Kidney (tissue), 14 donors: ENCODE measurements around the gene TMEM200C. TPM values are rescaled to one million over a fixed set of nuclear protein-coding genes. Genes with fewer than 3 reads are reported as not detected.

Experiments used
- DNase-seq, 5 donors: peaks; one replicate each; pipeline ENCODE4 v3.0.0-alpha.2; 2013 to 2020
- FAIRE-seq: peaks from 2 replicates; lab custom pipeline; 2012; peaks lifted over from hg19 to GRCh38; lab: Jason Lieb, UNC
- H3K27ac ChIP-seq, 2 donors: one replicate each; pipeline ENCODE4 v1.7.0; 2013; ENCODE audit warnings: low read depth in 2 of 2, low read length in 2 of 2, inconsistent platforms in 1 of 2
- H3K27me3 ChIP-seq: one replicate; pipeline ENCODE4 v1.7.1; 2013; ENCODE audit warnings: low read length, inconsistent platforms; ENCODE audit not compliant: control insufficient read depth, insufficient read depth
- H3K36me3 ChIP-seq, 3 donors: one replicate each; pipeline versions ENCODE4 v1.7.0 to v1.7.1; 2013; ENCODE audit warnings: low read length in 3 of 3, control low read depth in 1 of 3, inconsistent platforms in 1 of 3; ENCODE audit not compliant: insufficient read depth in 3 of 3, control insufficient read depth in 2 of 3
- H3K4me1 ChIP-seq, 3 donors: one replicate each; pipeline versions ENCODE4 v1.7.0 to v1.7.1; 2013; ENCODE audit warnings: low read length in 3 of 3, inconsistent platforms in 1 of 3, low read depth in 1 of 3; ENCODE audit not compliant: control insufficient read depth in 2 of 3, insufficient read depth in 2 of 3
- H3K4me3 ChIP-seq, 3 donors: one replicate each; pipeline versions ENCODE4 v1.7.0 to v1.8.1; 2013; ENCODE audit warnings: low read length in 3 of 3, control low read depth in 1 of 3, inconsistent platforms in 1 of 3
- H3K9ac ChIP-seq, 3 donors: one replicate each; pipeline versions ENCODE4 v1.7.0 to v1.7.1; 2013; ENCODE audit warnings: low read length in 3 of 3, control low read depth in 1 of 3, inconsistent platforms in 1 of 3
- H3K9me3 ChIP-seq, 3 donors: one replicate each; pipeline versions ENCODE4 v1.7.0 to v1.7.1; 2013; ENCODE audit warnings: low read length in 3 of 3, control low read depth in 1 of 3, inconsistent platforms in 1 of 3; ENCODE audit not compliant: control insufficient read depth in 2 of 3, insufficient read depth in 1 of 3
- intact Hi-C: fragments of 100-400 bp; cut with DNase I; formaldehyde crosslinking; loops from one replicate; pipeline ENCODE4 v1.11.1; 2022
- polyA plus RNA-seq: library from polyadenylated mRNA; stranded (reverse); fragments of 350-450 nt; fragmentation: Illumina TruSeq; extraction: RNeasy Lipid Tissue Mini Kit (QIAGEN cat#74804); gene quantifications from one replicate; pipeline ENCODE4 v1.2.3, GENCODE V29; 2014; ENCODE audit warnings: low read depth, low replicate concordance; ENCODE audit not compliant: insufficient read depth
- total RNA-seq: library from RNA; stranded (reverse); fragmentation: NEBNext Ultra II Directional; extraction: Animal tissue kit (Norgen Biotek cat#: 25700); gene quantifications from one replicate; pipeline ENCODE4 v1.2.1, GENCODE V29; 2021
- TF ChIP-seq, protein P1 (sequence below): IDR thresholded peaks from 3 replicates; pipeline ENCODE4 v1.5.1; 2012; ENCODE audit warnings: mild to moderate bottlenecking, moderate library complexity, borderline replicate concordance; ENCODE audit not compliant: insufficient read depth; ENCODE audit errors: extremely low read depth
- donor health status: control.
- donor health status: control.
- donor health status: control.
- donor health status: control.
- donor health status: control.
- donor health status: DM: yes; HTN: yes; CAD: no.
- donor health status: Normal renal cell carcinoma (clear cell type).

TMEM200C gene
- total and polyA plus RNA-seq, 2 donors from 2014 or later, result 0.31 to 2.1 TPM

- Histone ChIP-seq H3K4me3 (no peak overlapping the region), H3K4me1 (no peaks in the 10 kb centered on the region), H3K9ac (no peak overlapping the region), H3K27me3 (no peaks in the 10 kb centered on the region), H3K27ac (no peak overlapping the region), H3K9me3 (no peaks in the 10 kb centered on the region), H3K36me3 (no peaks in the 10 kb centered on the region)
- intact Hi-C loops, result no loop called here
- peak in 1 of 5 donors; percentile 40 for DNase-seq
- TF ChIP-seq, protein P1, sequence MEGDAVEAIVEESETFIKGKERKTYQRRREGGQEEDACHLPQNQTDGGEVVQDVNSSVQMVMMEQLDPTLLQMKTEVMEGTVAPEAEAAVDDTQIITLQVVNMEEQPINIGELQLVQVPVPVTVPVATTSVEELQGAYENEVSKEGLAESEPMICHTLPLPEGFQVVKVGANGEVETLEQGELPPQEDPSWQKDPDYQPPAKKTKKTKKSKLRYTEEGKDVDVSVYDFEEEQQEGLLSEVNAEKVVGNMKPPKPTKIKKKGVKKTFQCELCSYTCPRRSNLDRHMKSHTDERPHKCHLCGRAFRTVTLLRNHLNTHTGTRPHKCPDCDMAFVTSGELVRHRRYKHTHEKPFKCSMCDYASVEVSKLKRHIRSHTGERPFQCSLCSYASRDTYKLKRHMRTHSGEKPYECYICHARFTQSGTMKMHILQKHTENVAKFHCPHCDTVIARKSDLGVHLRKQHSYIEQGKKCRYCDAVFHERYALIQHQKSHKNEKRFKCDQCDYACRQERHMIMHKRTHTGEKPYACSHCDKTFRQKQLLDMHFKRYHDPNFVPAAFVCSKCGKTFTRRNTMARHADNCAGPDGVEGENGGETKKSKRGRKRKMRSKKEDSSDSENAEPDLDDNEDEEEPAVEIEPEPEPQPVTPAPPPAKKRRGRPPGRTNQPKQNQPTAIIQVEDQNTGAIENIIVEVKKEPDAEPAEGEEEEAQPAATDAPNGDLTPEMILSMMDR, result peak; percentile 62
- FAIRE-seq, result peak; percentile 74
These were observed 15.8 kb downstream of the TMEM200C start for GRCh38 chr18:5879479-5879882.

DNA sequence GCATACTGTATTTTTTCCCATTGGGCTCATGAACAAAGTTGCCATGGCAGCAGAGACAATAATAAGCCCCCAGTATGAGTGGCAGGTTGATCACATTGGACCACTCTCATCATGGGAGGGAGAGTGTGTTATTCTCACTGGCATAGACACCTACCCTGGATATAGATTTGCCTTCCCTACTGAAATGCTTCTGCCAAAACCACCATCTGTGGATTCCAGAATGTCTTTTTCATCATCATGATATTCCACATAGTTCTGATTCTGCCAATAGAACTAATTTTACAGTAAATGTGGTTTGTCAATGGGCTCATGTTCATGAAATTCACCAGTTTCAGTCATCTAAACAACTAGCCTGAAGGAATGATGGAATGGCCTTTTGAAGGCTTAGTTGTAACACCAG lies 18.4 kb downstream of the TMEM200C start:
- no peaks in the 10 kb centered on the region for H3K27me3 ChIP-seq
- intact Hi-C loops, result no loop called here
- no peak for FAIRE-seq
- no peak overlapping the region for H3K9ac ChIP-seq
- no peaks in the 10 kb centered on the region for H3K36me3 ChIP-seq
- no peaks in the 10 kb centered on the region for H3K4me1 ChIP-seq
- H3K4me3 ChIP-seq, result no peak overlapping the region
- H3K27ac ChIP-seq, result no peak overlapping the region
- no peaks in the 10 kb centered on the region for H3K9me3 ChIP-seq
- DNase-seq, result no peak
- TF ChIP-seq, protein P1, result no peak

DNA sequence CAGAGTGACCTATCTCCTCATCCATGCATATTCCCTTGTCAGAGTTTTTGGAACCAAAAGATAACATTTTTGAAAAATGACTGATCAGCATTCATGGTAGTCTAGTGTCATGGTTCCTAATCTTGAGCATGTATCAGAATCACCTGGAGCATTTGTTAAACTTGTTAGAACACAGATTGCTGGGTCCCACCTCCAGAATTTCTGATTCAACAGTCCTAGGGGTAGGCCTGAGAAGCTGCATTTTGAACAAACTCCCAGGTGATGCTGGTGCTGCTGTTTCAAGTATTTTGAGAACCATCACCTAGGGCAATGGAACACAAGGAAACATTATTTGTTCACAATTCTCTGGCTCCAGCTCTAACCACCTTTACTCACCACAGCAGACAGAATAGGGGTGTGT lies 21.0 kb downstream of the TMEM200C start:
- H3K4me1 ChIP-seq, result no peaks in the 10 kb centered on the region
- no peaks in the 10 kb centered on the region for H3K9me3 ChIP-seq
- H3K4me3 ChIP-seq, result no peak overlapping the region
- H3K9ac ChIP-seq, result no peak overlapping the region
- H3K36me3 ChIP-seq, result no peaks in the 10 kb centered on the region
- H3K27me3 ChIP-seq, result no peaks in the 10 kb centered on the region
- intact Hi-C loops, result no loop called here
- TF ChIP-seq, protein P1, result no peak
- DNase-seq, result no peak
- FAIRE-seq, result no peak
- H3K27ac ChIP-seq, result no peak overlapping the region

DNA sequence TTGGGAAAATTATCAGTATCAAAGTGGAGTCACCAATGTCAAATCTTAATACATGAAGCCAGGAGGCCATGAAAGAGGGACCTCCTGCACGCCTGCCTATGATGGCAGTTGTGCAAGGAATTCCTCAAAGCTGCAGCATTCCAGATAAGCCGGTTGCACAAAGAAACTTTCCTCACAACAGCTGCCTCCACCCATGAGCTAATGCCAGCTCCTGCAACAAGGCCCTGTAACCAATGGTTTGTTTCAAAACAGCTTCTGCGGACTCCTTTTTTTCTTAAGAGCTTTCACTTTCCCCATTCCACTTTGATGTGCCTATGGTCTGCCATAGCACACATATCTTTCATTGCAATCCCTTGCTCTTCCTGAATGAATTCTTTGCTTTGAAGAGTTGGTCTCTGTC lies 22.4 kb downstream of the TMEM200C start:
- Histone ChIP-seq H3K9me3 (no peaks in the 10 kb centered on the region), H3K27me3 (no peaks in the 10 kb centered on the region), H3K36me3 (no peaks in the 10 kb centered on the region), H3K4me3 (no peak overlapping the region), H3K9ac (no peak overlapping the region), H3K27ac (no peak overlapping the region), H3K4me1 (no peaks in the 10 kb centered on the region)
- no peak for DNase-seq
- intact Hi-C loops, result no loop called here
- FAIRE-seq, result no peak
- TF ChIP-seq, protein P1, result no peak
